Ascending aorta (tissue), 2 donors: Measurements from ENCODE around the gene PLXNA2. TPM values are rescaled to one million over a fixed set of nuclear protein-coding genes. Genes with fewer than 3 reads are reported as not detected.
A peak's percentile ranks its signal among the peaks of the same experiment; 100 is the strongest.

Experiments
- DNase-seq, 2 donors: peaks; one replicate each; pipeline ENCODE4 v3.0.0-alpha.2; 2019; ENCODE audit warnings: low spot score in 2 of 2
- H3K27ac ChIP-seq, 2 donors: fragments of 200-600 bp; sonication (generic); one replicate each; pipeline ENCODE4 v1.5.1; 2016 to 2017; ENCODE audit warnings: mild to moderate bottlenecking in 1 of 2
- H3K27me3 ChIP-seq: fragments of 200-600 bp; sonication (generic); one replicate; pipeline ENCODE4 v1.5.1; 2017
- H3K36me3 ChIP-seq, 2 donors: fragments of 200-600 bp; sonication (generic); one replicate each; pipeline ENCODE4 v1.5.1; 2016
- H3K4me1 ChIP-seq, 2 donors: fragments of 200-600 bp; sonication (generic); one replicate each; pipeline ENCODE4 v1.5.1; 2016 to 2017; ENCODE audit warnings: mild to moderate bottlenecking in 1 of 2
- H3K4me3 ChIP-seq, 2 donors: fragments of 200-600 bp; sonication (generic); one replicate each; pipeline ENCODE4 v1.5.1; 2016 to 2017; ENCODE audit warnings: mild to moderate bottlenecking in 1 of 2
- H3K9me3 ChIP-seq, 2 donors: fragments of 200-600 bp; sonication (generic); one replicate each; pipeline ENCODE4 v1.5.1; 2016
- intact Hi-C: fragments of 100-400 bp; cut with DNase I; formaldehyde crosslinking; loops from one replicate; pipeline ENCODE4 v1.15.1; 2023
- total RNA-seq: library from RNA; depleted of rRNA; stranded (reverse); fragments of >200 nt; gene quantifications from one replicate; pipeline ENCODE4 v1.1.0, GENCODE V29; 2016
- TF ChIP-seq, protein P1 (sequence below), 3 experiments: fragments of 200-600 bp in 2 of 3; fragments of 450-650 bp in 1 of 3; sonication (generic) in 2 of 3; IDR thresholded peaks; one replicate each; pipeline ENCODE4 v1.5.1; 2016 to 2019; ENCODE audit warnings: antibody characterized with exemption in 3 of 3, mild to moderate bottlenecking in 1 of 3, moderate library complexity in 1 of 3

Gene PLXNA2
- total RNA-seq, 1 donor from 2014 or later = 33.0 TPM

DNA sequence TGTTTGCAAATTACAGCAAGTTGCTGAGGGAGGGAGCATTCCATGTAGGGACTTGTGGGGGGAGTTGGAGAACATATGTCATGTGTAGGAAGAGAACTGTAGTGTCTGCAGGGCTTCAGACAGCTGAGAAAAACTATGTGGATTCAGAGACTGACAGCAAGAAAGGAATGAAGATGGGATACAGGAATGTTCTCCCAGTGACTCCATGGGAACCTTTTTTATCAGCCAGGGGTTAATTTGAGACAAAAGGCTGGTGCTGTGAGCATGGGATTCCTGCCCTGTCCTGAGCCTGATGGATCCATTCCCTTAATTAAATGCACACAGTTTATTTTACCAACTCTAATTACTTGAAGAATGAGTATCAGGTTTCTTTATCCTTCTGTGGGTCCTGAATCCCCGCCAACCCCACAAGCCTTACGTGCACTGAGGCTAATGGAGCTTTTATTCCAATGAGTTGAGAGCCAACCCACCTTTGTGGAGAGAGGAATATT is 26.5 kb upstream of the PLXNA2 start:
- Histone ChIP-seq H3K9me3 (no peaks in the 10 kb centered on the region), H3K36me3 (no peaks in the 10 kb centered on the region), H3K27me3 (no peaks in the 10 kb centered on the region), H3K27ac (no peak overlapping the region), H3K4me3 (no peak overlapping the region), H3K4me1 (peaks cover 4 to 27% of the 10 kb centered on the region in 2 donors)
- TF ChIP-seq, protein P1, sequence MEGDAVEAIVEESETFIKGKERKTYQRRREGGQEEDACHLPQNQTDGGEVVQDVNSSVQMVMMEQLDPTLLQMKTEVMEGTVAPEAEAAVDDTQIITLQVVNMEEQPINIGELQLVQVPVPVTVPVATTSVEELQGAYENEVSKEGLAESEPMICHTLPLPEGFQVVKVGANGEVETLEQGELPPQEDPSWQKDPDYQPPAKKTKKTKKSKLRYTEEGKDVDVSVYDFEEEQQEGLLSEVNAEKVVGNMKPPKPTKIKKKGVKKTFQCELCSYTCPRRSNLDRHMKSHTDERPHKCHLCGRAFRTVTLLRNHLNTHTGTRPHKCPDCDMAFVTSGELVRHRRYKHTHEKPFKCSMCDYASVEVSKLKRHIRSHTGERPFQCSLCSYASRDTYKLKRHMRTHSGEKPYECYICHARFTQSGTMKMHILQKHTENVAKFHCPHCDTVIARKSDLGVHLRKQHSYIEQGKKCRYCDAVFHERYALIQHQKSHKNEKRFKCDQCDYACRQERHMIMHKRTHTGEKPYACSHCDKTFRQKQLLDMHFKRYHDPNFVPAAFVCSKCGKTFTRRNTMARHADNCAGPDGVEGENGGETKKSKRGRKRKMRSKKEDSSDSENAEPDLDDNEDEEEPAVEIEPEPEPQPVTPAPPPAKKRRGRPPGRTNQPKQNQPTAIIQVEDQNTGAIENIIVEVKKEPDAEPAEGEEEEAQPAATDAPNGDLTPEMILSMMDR (IDR thresholded peaks at IDR 0.05) = no peak
- no peak for DNase-seq
- intact Hi-C loops = no loop called here

DNA sequence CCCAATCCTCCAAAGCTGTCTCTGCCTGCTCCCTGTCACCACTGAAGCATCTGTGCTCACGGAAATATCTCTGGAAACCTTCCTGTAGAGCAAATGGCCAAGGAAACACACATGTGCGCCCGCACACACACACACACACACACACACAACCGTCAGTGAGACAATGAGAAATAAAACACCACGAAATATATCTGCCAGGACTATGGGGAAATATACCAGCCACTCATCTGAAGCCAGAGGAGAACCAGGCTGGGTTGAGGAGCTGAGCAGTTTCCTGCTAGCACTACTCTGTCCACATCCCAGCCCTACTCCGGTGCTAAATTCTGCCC is 25.1 kb upstream of the PLXNA2 start:
- no peaks in the 10 kb centered on the region for H3K36me3 ChIP-seq
- no peaks in the 10 kb centered on the region for H3K27me3 ChIP-seq
- TF ChIP-seq, protein P1 (IDR thresholded peaks at IDR 0.05) = no peak
- intact Hi-C loops = no loop called here
- peaks cover 4 to 36% of the 10 kb centered on the region in 2 donors for H3K4me1 ChIP-seq
- H3K27ac ChIP-seq = peak overlapping the region in 1 of 2 donors; percentile 20
- DNase-seq = no peak
- H3K9me3 ChIP-seq = no peaks in the 10 kb centered on the region
- no peak overlapping the region for H3K4me3 ChIP-seq

DNA sequence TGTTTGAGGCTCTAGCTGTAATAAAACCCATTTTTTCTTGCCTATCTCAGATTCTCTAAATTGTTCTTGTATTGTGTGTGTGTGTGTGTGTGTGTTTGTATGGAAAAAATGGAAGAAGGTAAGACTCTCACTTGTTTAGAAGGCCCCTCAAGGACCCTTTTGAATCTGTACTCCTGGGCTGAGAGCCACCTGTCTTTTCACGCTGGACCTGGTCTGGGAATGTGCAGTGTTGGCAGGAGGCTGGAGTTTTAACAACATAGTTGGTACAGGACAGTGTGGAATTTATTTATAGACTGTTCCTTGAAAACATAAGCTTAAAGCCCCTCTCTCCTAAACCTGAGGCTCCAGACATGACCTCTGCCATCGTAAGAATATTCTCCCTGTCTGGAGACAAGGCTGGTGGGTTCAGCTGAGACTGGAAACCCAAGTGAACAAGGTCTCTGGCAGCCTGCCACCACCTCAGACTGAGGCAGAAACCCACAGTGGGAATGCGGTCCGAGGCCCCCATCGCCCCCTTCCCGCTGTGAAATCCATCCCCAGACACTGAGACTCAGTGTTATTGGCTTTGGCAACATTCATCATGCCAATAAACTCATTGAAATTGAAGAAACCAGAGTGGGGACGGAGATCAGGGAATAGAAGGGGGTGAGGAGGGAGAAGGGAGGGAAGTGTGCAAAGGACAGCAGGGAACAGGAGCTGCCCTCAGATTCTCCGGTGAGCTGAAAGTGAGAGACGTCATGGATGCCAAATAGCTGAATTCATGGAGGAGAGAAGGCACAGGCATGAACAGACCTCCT is 24.6 kb upstream of the PLXNA2 start:
- Histone ChIP-seq H3K27ac (peak overlapping the region in 1 of 2 donors; percentile 20), H3K27me3 (no peaks in the 10 kb centered on the region)

DNA sequence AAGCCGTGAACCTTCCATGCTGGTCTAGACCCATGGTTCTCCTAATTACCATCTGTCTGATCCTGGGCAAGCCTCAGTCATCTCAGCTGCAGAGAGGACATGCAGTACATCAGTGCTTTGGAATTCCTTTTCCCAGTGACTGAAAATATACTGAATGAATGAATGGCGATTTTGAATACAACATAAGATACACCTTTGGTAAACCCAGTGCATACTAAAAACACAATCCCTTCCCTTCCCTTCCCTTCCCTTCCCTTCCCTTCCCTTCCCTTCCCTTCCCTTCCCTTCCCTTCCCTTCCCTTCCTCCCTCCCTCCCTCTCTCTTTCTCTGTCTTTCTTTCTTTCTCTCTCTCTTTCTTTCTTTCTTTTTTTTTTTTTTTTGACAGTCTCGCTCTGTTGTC is 21.3 kb upstream of the PLXNA2 start:
- no peak overlapping the region for H3K27ac ChIP-seq
- no peak overlapping the region for H3K4me3 ChIP-seq
- peaks cover 4 to 26% of the 10 kb centered on the region in 2 donors for H3K4me1 ChIP-seq
- intact Hi-C loops = no loop called here
- H3K9me3 ChIP-seq = peaks cover 0 to 4% of the 10 kb centered on the region in 2 donors
- no peaks in the 10 kb centered on the region for H3K27me3 ChIP-seq
- TF ChIP-seq, protein P1 (IDR thresholded peaks at IDR 0.05) = no peak
- no peak for DNase-seq
- no peaks in the 10 kb centered on the region for H3K36me3 ChIP-seq

More for the DNA sequence above, 24.6 kb upstream of the PLXNA2 start:
- no peaks in the 10 kb centered on the region for H3K9me3 ChIP-seq
- peaks cover 4 to 36% of the 10 kb centered on the region in 2 donors for H3K4me1 ChIP-seq
- no peak overlapping the region for H3K4me3 ChIP-seq
- H3K36me3 ChIP-seq = no peaks in the 10 kb centered on the region
- DNase-seq = no peak
- intact Hi-C loops = no loop called here
- TF ChIP-seq, protein P1 (IDR thresholded peaks at IDR 0.05) = no peak

DNA sequence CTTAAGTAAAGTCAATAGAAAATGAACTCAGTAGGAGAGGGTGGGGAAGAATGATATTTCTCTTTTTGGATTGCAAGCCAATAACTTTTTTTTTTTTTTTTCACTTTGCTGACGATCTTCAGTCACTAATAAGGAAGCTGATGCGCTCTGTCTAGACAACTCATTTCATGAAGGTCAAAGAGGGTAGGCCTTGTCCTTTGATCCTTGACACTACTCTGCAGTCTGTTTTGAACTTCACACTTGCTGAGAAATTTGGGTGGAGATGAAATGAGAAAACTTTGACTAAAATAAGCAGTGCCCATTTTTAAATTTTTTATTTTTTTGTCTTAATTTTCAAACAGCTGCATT is 20.9 kb upstream of the PLXNA2 start:
- TF ChIP-seq, protein P1 (IDR thresholded peaks at IDR 0.05) = no peak
- H3K27ac ChIP-seq = peak overlapping the region; percentile 14 to 44
- no peaks in the 10 kb centered on the region for H3K36me3 ChIP-seq

More for the DNA sequence above, 20.9 kb upstream of the PLXNA2 start:
- no peak for DNase-seq
- peaks cover 4 to 26% of the 10 kb centered on the region in 2 donors for H3K4me1 ChIP-seq
- H3K4me3 ChIP-seq = no peak overlapping the region
- no peaks in the 10 kb centered on the region for H3K27me3 ChIP-seq
- peaks cover 0 to 8% of the 10 kb centered on the region in 2 donors for H3K9me3 ChIP-seq
- intact Hi-C loops = no loop called here
